IMR-90 (cell line): ENCODE data around the gene MRPL43.

ENCODE experiments used
- CEBPB ChIP-seq: IDR thresholded peaks from 2 replicates; pipeline ENCODE4 v1.6.1; 2012; ENCODE audit warnings: low read depth, low read length, improper control_type of control experiment
- CTCF ChIP-seq: conservative IDR thresholded peaks from 2 replicates; pipeline ENCODE4 v1.5.1; 2012; ENCODE audit warnings: mild to moderate bottlenecking, low read depth, low read length, improper control_type of control experiment
- MAFK ChIP-seq: IDR thresholded peaks from 2 replicates; pipeline ENCODE4 v1.6.1; 2012; ENCODE audit warnings: low read depth, low read length, improper control_type of control experiment
- MAZ ChIP-seq: IDR thresholded peaks from 2 replicates; pipeline ENCODE4 v1.6.1; 2012; ENCODE audit warnings: low read depth, mild to moderate bottlenecking, low read length, improper control_type of control experiment, moderate library complexity, borderline replicate concordance
- MXI1 ChIP-seq: IDR thresholded peaks from 2 replicates; pipeline ENCODE4 v1.6.1; 2012; ENCODE audit warnings: low read depth, mild to moderate bottlenecking, low read length, moderate library complexity, borderline replicate concordance
- NFE2L2 ChIP-seq: fragments of 150-350 bp; IDR thresholded peaks from 2 replicates; pipeline ENCODE4 v1.6.1; 2016; ENCODE audit warnings: low read depth, mild to moderate bottlenecking, low read length
- POLR2A ChIP-seq: IDR thresholded peaks from 2 replicates; pipeline ENCODE4 v1.6.1; 2012; ENCODE audit warnings: mild to moderate bottlenecking, low read depth, low read length
- RAD21 ChIP-seq: IDR thresholded peaks from 2 replicates; pipeline ENCODE4 v1.6.1; 2012; ENCODE audit warnings: low read length, improper control_type of control experiment
- RCOR1 ChIP-seq: IDR thresholded peaks from 2 replicates; pipeline ENCODE4 v1.6.1; 2012; ENCODE audit warnings: mild to moderate bottlenecking, low read length, improper control_type of control experiment; ENCODE audit not compliant: insufficient replicate concordance
- RFX5 ChIP-seq: IDR thresholded peaks from 2 replicates; pipeline ENCODE4 v1.8.0; 2012; ENCODE audit warnings: low read depth, mild to moderate bottlenecking, low read length, moderate library complexity

- TF ChIP-seq RAD21: no peak
- no peak for TF ChIP-seq NFE2L2
- 0 out of 2 replicates have a peak, but pooled peaks have one; percentile 14 for TF ChIP-seq MAFK
- no peak for TF ChIP-seq CTCF
- TF ChIP-seq POLR2A: peak; percentile 90
- TF ChIP-seq MAZ: peak; percentile 68; the same call in 1 of the 2 replicates
- TF ChIP-seq CEBPB: no peak
- peak; percentile 51 for TF ChIP-seq MXI1
- peak; percentile 47 for TF ChIP-seq RCOR1
- no peak for TF ChIP-seq RFX5
Observed at GRCh38 chr10:101032637-101033224, 45.4 kb upstream of the MRPL43 start.
